CD4-positive, CD25-positive, alpha-beta regulatory T cell (primary cell): ENCODE data around the gene UBASH3B. TPM values are rescaled to one million over a fixed set of nuclear protein-coding genes. Genes with fewer than 3 reads are reported as not detected.

ENCODE experiments used
- ATAC-seq, 2 donors: fragments of 150-1000 bp; cut with Tn5 transposase; one replicate each; pipeline ENCODE4 v1.10.0; 2021; ENCODE audit warnings: low read depth in 2 of 2, moderate number of reproducible peaks in 2 of 2, moderate library complexity in 1 of 2
- DNase-seq, 3 donors: peaks; one replicate each; pipeline versions ENCODE4 v3.0.0 to v3.0.0-alpha.2; 2012 to 2022; ENCODE audit warnings: mixed read lengths in 1 of 3
- H3K27ac ChIP-seq: one replicate; pipeline ENCODE4 v1.7.0; 2013; ENCODE audit warnings: mild to moderate bottlenecking, low read length; ENCODE audit not compliant: insufficient read depth, poor library complexity, severe bottlenecking
- H3K27me3 ChIP-seq: one replicate; pipeline ENCODE4 v1.7.0; 2013; ENCODE audit warnings: low read length; ENCODE audit not compliant: control insufficient read depth, insufficient read depth
- H3K36me3 ChIP-seq: one replicate; pipeline ENCODE4 v1.7.0; 2013; ENCODE audit warnings: mild to moderate bottlenecking, low read length, moderate library complexity; ENCODE audit not compliant: control insufficient read depth, insufficient read depth
- H3K4me1 ChIP-seq: 2 replicates; pipeline ENCODE4 v1.7.0; 2013; ENCODE audit warnings: mild to moderate bottlenecking, low read length; ENCODE audit not compliant: insufficient read depth, control insufficient read depth, poor library complexity, severe bottlenecking
- H3K4me3 ChIP-seq: one replicate; pipeline ENCODE4 v1.7.0; 2013; ENCODE audit warnings: low read depth, mild to moderate bottlenecking, low read length, moderate library complexity
- H3K9me3 ChIP-seq, 2 experiments: 1 replicate in 1 of 2; 2 replicates in 1 of 2; pipeline ENCODE4 v1.7.0; 2013; ENCODE audit warnings: low read length in 2 of 2, mild to moderate bottlenecking in 1 of 2, moderate library complexity in 1 of 2; ENCODE audit not compliant: control insufficient read depth in 2 of 2
- H3K27ac Mint-ChIP-seq, 3 donors: one replicate each; pipeline ENCODE4 v1.8.0; 2020 to 2022; ENCODE audit warnings: mild to moderate bottlenecking in 3 of 3, mixed read lengths in 3 of 3, moderate library complexity in 2 of 3
- H3K27me3 Mint-ChIP-seq: one replicate; pipeline ENCODE4 v1.8.0; 2022; ENCODE audit warnings: mild to moderate bottlenecking, mixed read lengths
- H3K36me3 Mint-ChIP-seq: one replicate; pipeline ENCODE4 v1.8.0; 2020; ENCODE audit warnings: mixed read lengths
- H3K4me1 Mint-ChIP-seq, 4 donors: one replicate each; pipeline ENCODE4 v1.8.0; 2020 to 2022; ENCODE audit warnings: mixed read lengths in 4 of 4, mild to moderate bottlenecking in 1 of 4
- H3K4me3 Mint-ChIP-seq, 4 donors: one replicate each; pipeline ENCODE4 v1.8.0; 2020 to 2022; ENCODE audit warnings: mild to moderate bottlenecking in 4 of 4, mixed read lengths in 4 of 4, moderate library complexity in 3 of 4
- H3K9me3 Mint-ChIP-seq, 7 donors: one replicate each; pipeline ENCODE4 v1.8.0; 2020 to 2022; ENCODE audit warnings: mixed read lengths in 7 of 7, mild to moderate bottlenecking in 3 of 7, moderate library complexity in 2 of 7
- polyA plus RNA-seq, 4 donors: library from polyadenylated mRNA; unstranded; fragments of 300-500 nt; fragmentation: Illumina TruSeq; gene quantifications; one replicate each; pipeline ENCODE4 v1.2.3, GENCODE V29; 2021
- total RNA-seq: library from RNA; stranded (reverse); gene quantifications from one replicate; pipeline ENCODE4 v1.2.3, GENCODE V29; 2022

UBASH3B gene
- total and polyA plus RNA-seq, 5 donors from 2014 or later = 14.2 to 57.6 (median 19.1) TPM

- Histone ChIP-seq H3K9me3 (no peaks in the 10 kb centered on the region), H3K27ac (peak overlapping the region; percentile 30), H3K4me3 (peak overlapping the region; percentile 29), H3K27me3 (peaks cover 4% of the 10 kb centered on the region), H3K36me3 (no peaks in the 10 kb centered on the region), H3K4me1 (peaks cover 11% of the 10 kb centered on the region)
- H3K9me3 Mint-ChIP-seq = peaks cover 0 to 2% (median 0%) of the 10 kb centered on the region in 7 donors
- DNase-seq (peak in 2 of 3 donors; percentile 39 to 65), ATAC-seq (peak; percentile 89 to 91)
- peaks cover 0 to 37% (median 17%) of the 10 kb centered on the region in 4 donors for H3K4me1 Mint-ChIP-seq
- H3K27me3 Mint-ChIP-seq = no peaks in the 10 kb centered on the region
- H3K27ac Mint-ChIP-seq = peak overlapping the region; percentile 18 to 94 (median 52)
- H3K4me3 Mint-ChIP-seq = peak overlapping the region in 3 of 4 donors; percentile 2 to 63 (median 54)
- no peaks in the 10 kb centered on the region for H3K36me3 Mint-ChIP-seq
Observed at GRCh38 chr11:122843281-122844141, 188.0 kb downstream of the UBASH3B start.

- DNase-seq = no peak
- Mint-ChIP-seq H3K36me3 (no peaks in the 10 kb centered on the region), H3K9me3 (peaks cover 0 to 2% (median 0%) of the 10 kb centered on the region in 7 donors), H3K4me3 (no peak overlapping the region), H3K4me1 (peaks cover 5 to 55% (median 23%) of the 10 kb centered on the region in 4 donors), H3K27me3 (no peaks in the 10 kb centered on the region), H3K27ac (peak overlapping the region in 1 of 3 donors; percentile 29)
- H3K36me3 ChIP-seq = no peaks in the 10 kb centered on the region
- H3K4me3 ChIP-seq = no peak overlapping the region
- peaks cover 6% of the 10 kb centered on the region for H3K27me3 ChIP-seq
- H3K4me1 ChIP-seq = peaks cover 14% of the 10 kb centered on the region
- no peaks in the 10 kb centered on the region for H3K9me3 ChIP-seq
- ATAC-seq = no peak
- no peak overlapping the region for H3K27ac ChIP-seq
Observed at GRCh38 chr11:122847466-122847865, 191.9 kb downstream of the UBASH3B start.

DNA sequence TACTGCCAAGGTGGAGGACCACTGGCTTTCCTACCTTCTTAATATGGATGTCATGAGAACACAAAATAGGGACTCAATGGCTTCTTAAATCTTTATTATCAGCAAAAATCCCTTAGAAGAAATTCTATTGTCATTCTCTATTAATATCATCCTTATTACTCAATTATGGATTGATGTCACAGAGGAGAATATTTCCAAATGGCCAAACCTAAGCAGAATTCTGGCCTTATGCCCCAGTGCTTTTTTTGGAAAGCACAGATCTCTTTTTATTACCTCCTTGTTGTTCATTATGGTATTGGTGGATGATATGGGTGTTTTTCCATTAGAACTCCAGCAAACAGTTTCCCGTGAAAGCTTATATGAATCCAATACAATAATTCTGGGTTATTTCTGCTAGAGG, 192.7 kb downstream of the UBASH3B start:
- Mint-ChIP-seq H3K4me1 (peaks cover 5 to 53% (median 21%) of the 10 kb centered on the region in 4 donors), H3K9me3 (peaks cover 0 to 2% (median 0%) of the 10 kb centered on the region in 7 donors), H3K4me3 (no peak overlapping the region), H3K36me3 (no peaks in the 10 kb centered on the region), H3K27ac (no peak overlapping the region), H3K27me3 (no peaks in the 10 kb centered on the region)
- Histone ChIP-seq H3K9me3 (no peaks in the 10 kb centered on the region), H3K4me3 (no peak overlapping the region), H3K4me1 (peaks cover 13% of the 10 kb centered on the region), H3K36me3 (no peaks in the 10 kb centered on the region), H3K27ac (no peak overlapping the region), H3K27me3 (peaks cover 3% of the 10 kb centered on the region)
- ATAC-seq (no peak), DNase-seq (no peak)

GRCh38 chr11:122850076-122850631, 194.6 kb downstream of the UBASH3B start:
- ATAC-seq (no peak), DNase-seq (no peak)
- Histone ChIP-seq H3K9me3 (no peaks in the 10 kb centered on the region), H3K27me3 (peaks cover 3% of the 10 kb centered on the region), H3K27ac (no peak overlapping the region), H3K4me3 (no peak overlapping the region), H3K4me1 (peaks cover 3% of the 10 kb centered on the region), H3K36me3 (no peaks in the 10 kb centered on the region)
- Mint-ChIP-seq H3K9me3 (peaks cover 0 to 2% (median 0%) of the 10 kb centered on the region in 7 donors), H3K4me1 (peaks cover 0 to 37% (median 13%) of the 10 kb centered on the region in 4 donors), H3K4me3 (no peak overlapping the region), H3K36me3 (no peaks in the 10 kb centered on the region), H3K27ac (peak overlapping the region in 2 of 3 donors; percentile 16 to 31), H3K27me3 (no peaks in the 10 kb centered on the region)

- DNase-seq = peak in 2 of 3 donors; percentile 26 to 69
- H3K4me3 ChIP-seq = peak overlapping the region; percentile 66
- H3K4me1 Mint-ChIP-seq = peaks cover 0 to 35% (median 13%) of the 10 kb centered on the region in 4 donors
Observed at GRCh38 chr11:122851366-122851966, 195.9 kb downstream of the UBASH3B start.

GRCh38 chr11:122852074-122852795, 196.7 kb downstream of the UBASH3B start:
- H3K9me3 Mint-ChIP-seq = no peaks in the 10 kb centered on the region
- peaks cover 3% of the 10 kb centered on the region for H3K4me1 ChIP-seq
- H3K27ac Mint-ChIP-seq = peak overlapping the region; percentile 75 to 90 (median 86)
- H3K27me3 Mint-ChIP-seq = no peaks in the 10 kb centered on the region
- H3K36me3 ChIP-seq = no peaks in the 10 kb centered on the region
- H3K4me3 Mint-ChIP-seq = peak overlapping the region in 2 of 4 donors; percentile 57 to 70
- DNase-seq = peak in 1 of 3 donors; percentile 53
- peaks cover 0 to 38% (median 13%) of the 10 kb centered on the region in 4 donors for H3K4me1 Mint-ChIP-seq
- no peak overlapping the region for H3K27ac ChIP-seq
- H3K9me3 ChIP-seq = no peaks in the 10 kb centered on the region
- peak overlapping the region; percentile 66 for H3K4me3 ChIP-seq
- no peaks in the 10 kb centered on the region for H3K36me3 Mint-ChIP-seq
- peak; percentile 47 to 69 for ATAC-seq
- peaks cover 4% of the 10 kb centered on the region for H3K27me3 ChIP-seq

More at GRCh38 chr11:122851366-122851966, 195.9 kb downstream of the UBASH3B start:
- ATAC-seq = peak; percentile 80 to 88
- H3K27ac Mint-ChIP-seq = peak overlapping the region; percentile 75 to 95 (median 86)
- H3K9me3 Mint-ChIP-seq = peaks cover 0 to 2% (median 0%) of the 10 kb centered on the region in 7 donors
- Histone ChIP-seq H3K9me3 (no peaks in the 10 kb centered on the region), H3K27ac (no peak overlapping the region), H3K4me1 (peaks cover 3% of the 10 kb centered on the region), H3K27me3 (peaks cover 4% of the 10 kb centered on the region), H3K36me3 (no peaks in the 10 kb centered on the region)
- peak overlapping the region in 2 of 4 donors; percentile 57 to 70 for H3K4me3 Mint-ChIP-seq
- H3K27me3 Mint-ChIP-seq = no peaks in the 10 kb centered on the region
- H3K36me3 Mint-ChIP-seq = no peaks in the 10 kb centered on the region

DNA sequence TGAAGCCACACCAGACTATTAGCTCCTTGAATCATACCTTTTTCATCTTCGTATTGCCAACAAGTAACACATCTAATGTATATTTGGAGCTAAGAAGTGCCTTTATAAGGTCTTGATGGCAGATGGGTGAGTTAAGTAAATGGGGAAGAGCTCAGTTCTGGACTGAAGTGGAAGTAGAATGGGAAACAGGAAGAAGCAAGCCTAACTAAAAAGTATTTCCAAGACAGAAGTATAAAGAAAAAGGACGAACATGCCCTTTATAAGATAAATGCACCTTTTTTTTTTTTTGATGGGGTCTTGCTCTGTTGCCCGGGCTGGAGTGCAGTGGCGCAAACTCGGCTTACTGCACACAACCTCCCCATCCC, 197.3 kb downstream of the UBASH3B start:
- H3K27ac ChIP-seq = no peak overlapping the region
- H3K4me1 Mint-ChIP-seq = peaks cover 0 to 37% (median 13%) of the 10 kb centered on the region in 4 donors
- no peaks in the 10 kb centered on the region for H3K36me3 Mint-ChIP-seq

More for the DNA sequence above, 197.3 kb downstream of the UBASH3B start:
- Mint-ChIP-seq H3K9me3 (no peaks in the 10 kb centered on the region), H3K4me3 (peak overlapping the region in 1 of 4 donors; percentile 8), H3K27ac (peak overlapping the region; percentile 75 to 90 (median 86)), H3K27me3 (no peaks in the 10 kb centered on the region)
- peaks cover 4% of the 10 kb centered on the region for H3K27me3 ChIP-seq
- no peak overlapping the region for H3K4me3 ChIP-seq
- ATAC-seq = no peak
- H3K9me3 ChIP-seq = no peaks in the 10 kb centered on the region
- H3K4me1 ChIP-seq = peaks cover 3% of the 10 kb centered on the region
- no peaks in the 10 kb centered on the region for H3K36me3 ChIP-seq
- DNase-seq = no peak
